IMR-90 (cell line): ENCODE measurements around the gene IGF2R. TPM values are rescaled to one million over a fixed set of nuclear protein-coding genes. Genes with fewer than 3 reads are reported as not detected.

Source experiments
- ATAC-seq: fragments of 200-7000 bp; cut with Tn5 transposase; 2 replicates; pipeline ENCODE4 v1.9.1; 2020; ENCODE audit warnings: low read depth, mild to moderate bottlenecking, moderate library complexity
- BruUV-seq: library from RNA; stranded (reverse); fragments of 400-500 nt; replicated peaks from 2 replicates; lab custom pipeline; 2021; lab: Mats Ljungman, UMichigan
- CTCF ChIA-PET: fragments of 300-600 bp; formaldehyde crosslinking; extraction: SDS; loops from one replicate; lab custom pipeline; 2021; ENCODE audit warnings: antibody characterized with exemption; lab: Yijun Ruan, JAX
- POLR2A ChIA-PET: fragments of 300-600 bp; sonication (Branson Sonifier 250); formaldehyde crosslinking; loops from one replicate; lab custom pipeline; 2022; ENCODE audit warnings: antibody characterized with exemption; ENCODE audit not compliant: unreplicated experiment; lab: Charles Lee
- DNase-seq: peaks from one replicate; pipeline ENCODE4 v3.0.0; 2013
- H2AFZ ChIP-seq: replicated peaks from 2 replicates; pipeline ENCODE3; 2013; ENCODE audit warnings: low read length, mild to moderate bottlenecking; ENCODE audit not compliant: poor library complexity
- H2AK5ac ChIP-seq: 2 replicates; pipeline ENCODE4 v1.6.1; 2013; ENCODE audit warnings: low read depth, low read length, inconsistent platforms
- H2AK9ac ChIP-seq: replicated peaks from 2 replicates; pipeline ENCODE3; 2013; ENCODE audit warnings: mild to moderate bottlenecking, low read depth, low read length, moderate library complexity; ENCODE audit not compliant: poor library complexity
- H2BK120ac ChIP-seq: 2 replicates; pipeline ENCODE4 v1.6.1; 2013; ENCODE audit warnings: low read depth, low read length, inconsistent platforms
- H2BK15ac ChIP-seq: 3 replicates; pipeline ENCODE4 v1.6.1; 2013; ENCODE audit warnings: low read depth, low read length, inconsistent platforms
- H2BK20ac ChIP-seq: 2 replicates; pipeline ENCODE4 v1.6.1; 2013; ENCODE audit warnings: low read depth, mild to moderate bottlenecking, inconsistent platforms, low read length, moderate library complexity
- H2BK5ac ChIP-seq: 2 replicates; pipeline ENCODE4 v1.6.1; 2013; ENCODE audit warnings: mild to moderate bottlenecking, low read depth, low read length, inconsistent platforms; ENCODE audit not compliant: poor library complexity, severe bottlenecking
- H3K14ac ChIP-seq: replicated peaks from 2 replicates; pipeline ENCODE4 v1.6.1; 2013; ENCODE audit warnings: low read depth, low read length, inconsistent platforms
- H3K18ac ChIP-seq: 2 replicates; pipeline ENCODE4 v1.6.1; 2013; ENCODE audit warnings: low read depth, low read length, control low read depth
- H3K23ac ChIP-seq: 2 replicates; pipeline ENCODE4 v1.6.1; 2013; ENCODE audit warnings: low read depth, low read length, inconsistent platforms
- H3K27ac ChIP-seq: 2 replicates; pipeline ENCODE4 v1.5.1; 2013; ENCODE audit warnings: mild to moderate bottlenecking, control low read depth, low read length; ENCODE audit not compliant: insufficient read depth
- H3K27me3 ChIP-seq: 2 replicates; pipeline ENCODE4 v1.6.1; 2013; ENCODE audit warnings: low read length; ENCODE audit not compliant: control insufficient read depth, insufficient read depth
- H3K36me3 ChIP-seq: 2 replicates; pipeline ENCODE4 v1.6.1; 2013; ENCODE audit warnings: low read length, mixed read lengths; ENCODE audit not compliant: control insufficient read depth, insufficient read depth
- H3K4ac ChIP-seq: 2 replicates; pipeline ENCODE4 v1.6.1; 2013; ENCODE audit warnings: low read depth, low read length, inconsistent platforms
- H3K4me1 ChIP-seq: 2 replicates; pipeline ENCODE4 v1.6.1; 2013; ENCODE audit warnings: low read length, mixed read lengths; ENCODE audit not compliant: control insufficient read depth, insufficient read depth
- H3K4me2 ChIP-seq: 2 replicates; pipeline ENCODE4 v1.6.1; 2013; ENCODE audit warnings: low read depth, mild to moderate bottlenecking, control low read depth, low read length, moderate library complexity
- H3K4me3 ChIP-seq: 2 replicates; pipeline ENCODE4 v1.5.1; 2013; ENCODE audit warnings: low read depth, mild to moderate bottlenecking, control low read depth, low read length, moderate library complexity; ENCODE audit not compliant: insufficient read depth
- H3K56ac ChIP-seq: 2 replicates; pipeline ENCODE4 v1.6.1; 2013; ENCODE audit warnings: low read length, inconsistent platforms; ENCODE audit not compliant: insufficient read depth; ENCODE audit errors: extremely low read depth
- H3K79me1 ChIP-seq, 2 experiments: 2 replicates each; pipeline ENCODE4 v1.6.1; 2013; ENCODE audit warnings: low read length in 2 of 2, inconsistent platforms in 1 of 2, low read depth in 1 of 2
- H3K9ac ChIP-seq: 2 replicates; pipeline ENCODE4 v1.6.1; 2013; ENCODE audit warnings: low read depth, low read length, control low read depth
- H3K9me1 ChIP-seq: 2 replicates; pipeline ENCODE4 v1.6.1; 2013; ENCODE audit warnings: low read length, inconsistent platforms; ENCODE audit not compliant: insufficient read depth
- H3K9me3 ChIP-seq: 2 replicates; pipeline ENCODE4 v1.6.1; 2013; ENCODE audit warnings: low read length; ENCODE audit not compliant: control insufficient read depth, insufficient read depth
- H4K20me1 ChIP-seq: 2 replicates; pipeline ENCODE4 v1.6.1; 2013; ENCODE audit warnings: low read length, inconsistent platforms; ENCODE audit not compliant: insufficient read depth
- H4K5ac ChIP-seq: 2 replicates; pipeline ENCODE4 v1.6.1; 2013; ENCODE audit warnings: mild to moderate bottlenecking, low read depth, low read length, control low read depth
- H4K8ac ChIP-seq, 2 experiments: 2 replicates each; pipeline ENCODE4 v1.6.1; 2013; ENCODE audit warnings: low read depth in 2 of 2, low read length in 2 of 2, control low read depth in 1 of 2, inconsistent platforms in 1 of 2
- H4K91ac ChIP-seq: 2 replicates; pipeline ENCODE4 v1.6.1; 2013; ENCODE audit warnings: low read depth, low read length, inconsistent platforms; ENCODE audit not compliant: insufficient read depth
- CHD1 ChIP-seq: IDR thresholded peaks from 2 replicates; pipeline ENCODE4 v1.6.1; 2012; ENCODE audit warnings: low read depth, low read length, improper control_type of control experiment
- FOS ChIP-seq: fragments of 150-350 bp; IDR thresholded peaks from 2 replicates; pipeline ENCODE4 v1.6.1; 2016; ENCODE audit warnings: low read depth, low read length
- MAFK ChIP-seq: IDR thresholded peaks from 2 replicates; pipeline ENCODE4 v1.6.1; 2012; ENCODE audit warnings: low read depth, low read length, improper control_type of control experiment
- MAZ ChIP-seq: IDR thresholded peaks from 2 replicates; pipeline ENCODE4 v1.6.1; 2012; ENCODE audit warnings: low read depth, mild to moderate bottlenecking, low read length, improper control_type of control experiment, moderate library complexity, borderline replicate concordance
- MXI1 ChIP-seq: IDR thresholded peaks from 2 replicates; pipeline ENCODE4 v1.6.1; 2012; ENCODE audit warnings: low read depth, mild to moderate bottlenecking, low read length, moderate library complexity, borderline replicate concordance
- POLR2A ChIP-seq: IDR thresholded peaks from 2 replicates; pipeline ENCODE4 v1.6.1; 2012; ENCODE audit warnings: mild to moderate bottlenecking, low read depth, low read length
- RCOR1 ChIP-seq: IDR thresholded peaks from 2 replicates; pipeline ENCODE4 v1.6.1; 2012; ENCODE audit warnings: mild to moderate bottlenecking, low read length, improper control_type of control experiment; ENCODE audit not compliant: insufficient replicate concordance
- RFX5 ChIP-seq: IDR thresholded peaks from 2 replicates; pipeline ENCODE4 v1.8.0; 2012; ENCODE audit warnings: low read depth, mild to moderate bottlenecking, low read length, moderate library complexity
- SMC3 ChIP-seq: fragments of 150-350 bp; IDR thresholded peaks from 2 replicates; pipeline ENCODE4 v1.6.1; 2016; ENCODE audit warnings: low read depth, mild to moderate bottlenecking, antibody characterized with exemption, low read length, moderate library complexity
- WGBS, 2 experiments: methylation state at CpG; one replicate each; pipeline versions ENCODE4 v1.1.5 to v1.1.7; 2013; ENCODE audit warnings: missing lambda C conversion rate in 2 of 2; ENCODE audit not compliant: insufficient read length in 1 of 2; ENCODE audit errors: extremely low coverage in 2 of 2; 5-methylcytosine and 5-hydroxymethylcytosine counted together
- dilution Hi-C: fragments of 300-500 bp; cut with HindIII; formaldehyde crosslinking; loops from one replicate; pipeline ENCODE4 v1.14.3; 2018; ENCODE audit warnings: low sequenced_read_pairs; ENCODE audit not compliant: unreplicated experiment
- in situ Hi-C: fragments of 300-500 bp; cut with MboI; formaldehyde crosslinking; loops from 3 replicates; pipeline ENCODE4 v1.14.3; 2019; ENCODE audit warnings: low sequenced_read_pairs, inconsistent platforms, mixed read lengths
- intact Hi-C: fragments of 100-400 bp; cut with micrococcal nuclease; formaldehyde crosslinking; loops from 2 replicates; pipeline ENCODE4 v1.10.0; 2022
- polyA plus RNA-seq, 3 experiments: library from polyadenylated mRNA; depleted of rRNA; stranded (reverse); fragments of >200 nt; gene quantifications; 2 replicates each; pipeline ENCODE4 v1.2.3, GENCODE V29; 2012; ENCODE audit warnings: low replicate concordance in 1 of 3
- total RNA-seq: library from RNA; depleted of rRNA; stranded (reverse); fragments of >200 nt; gene quantifications from 2 replicates; pipeline ENCODE4 v1.2.3, GENCODE V29; 2012
- TF ChIP-seq, protein P1 (sequence below): fragments of 150-350 bp; IDR thresholded peaks from 2 replicates; pipeline ENCODE4 v1.6.1; 2017; ENCODE audit warnings: mild to moderate bottlenecking, antibody characterized with exemption, low read length, low read depth
- TF ChIP-seq, protein P2 (sequence below): fragments of 150-350 bp; IDR thresholded peaks from 2 replicates; pipeline ENCODE4 v1.6.1; 2016; ENCODE audit warnings: low read depth, mild to moderate bottlenecking, low read length, moderate library complexity, borderline replicate concordance
- TF ChIP-seq, protein P3 (sequence below): conservative IDR thresholded peaks from 2 replicates; pipeline ENCODE4 v1.5.1; 2012; ENCODE audit warnings: mild to moderate bottlenecking, low read depth, low read length, improper control_type of control experiment

The IGF2R gene
- total and polyA plus RNA-seq, 2 of the 4 experiments (the other 2 are of a cell fraction), result 33.2 to 41.4 TPM

DNA sequence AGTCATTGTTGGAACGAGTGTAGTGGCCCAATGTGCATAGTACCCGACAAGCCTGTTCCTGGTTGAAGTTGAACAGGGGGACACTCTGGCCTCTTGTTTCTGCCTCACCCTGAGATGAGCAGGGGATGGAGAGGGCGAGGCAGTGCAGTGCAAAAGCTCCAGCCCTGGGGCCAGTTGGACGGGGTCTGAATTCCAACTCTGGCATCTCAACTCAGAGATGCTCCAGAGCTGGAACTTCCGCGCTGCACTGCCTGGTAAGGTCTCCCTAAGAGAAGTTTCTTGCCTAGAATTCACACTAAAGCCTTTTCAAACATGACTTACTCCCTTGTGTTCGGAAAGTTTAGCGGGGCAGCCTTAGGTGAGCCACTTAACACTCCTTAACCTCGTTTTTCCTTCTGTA lies 80.5 kb downstream of the IGF2R start:
- H2AFZ ChIP-seq, result no peak overlapping the region
- no peak overlapping the region for H3K4me3 ChIP-seq
- no peaks in the 10 kb centered on the region for H3K27me3 ChIP-seq
- no peak overlapping the region for H2AK5ac ChIP-seq
- H2BK120ac ChIP-seq, result no peak overlapping the region
- H4K20me1 ChIP-seq, result no peaks in the 10 kb centered on the region
- ChIA-PET CTCF (no interaction called here), POLR2A (no interaction called here)
- H2BK20ac ChIP-seq, result no peak overlapping the region
- H2BK15ac ChIP-seq, result no peak overlapping the region
- H3K9me1 ChIP-seq, result peaks cover 5% of the 10 kb centered on the region; the same call in 1 of the 2 replicates
- WGBS, 2 experiments, result 90% methylated on average over 2 of the region's 9 CpGs; no CpG with 5 or more reads in 1 of the 2 experiments
- H3K79me1 ChIP-seq, result peaks cover 0 to 18% of the 10 kb centered on the region in 2 experiments; a peak in 3 of 4 replicates
- TF ChIP-seq, protein P1, sequence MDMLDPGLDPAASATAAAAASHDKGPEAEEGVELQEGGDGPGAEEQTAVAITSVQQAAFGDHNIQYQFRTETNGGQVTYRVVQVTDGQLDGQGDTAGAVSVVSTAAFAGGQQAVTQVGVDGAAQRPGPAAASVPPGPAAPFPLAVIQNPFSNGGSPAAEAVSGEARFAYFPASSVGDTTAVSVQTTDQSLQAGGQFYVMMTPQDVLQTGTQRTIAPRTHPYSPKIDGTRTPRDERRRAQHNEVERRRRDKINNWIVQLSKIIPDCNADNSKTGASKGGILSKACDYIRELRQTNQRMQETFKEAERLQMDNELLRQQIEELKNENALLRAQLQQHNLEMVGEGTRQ, result no peak
- no peak for TF ChIP-seq RFX5
- TF ChIP-seq CHD1, result no peak
- no peak for TF ChIP-seq MAZ
- no peak for TF ChIP-seq FOS
- TF ChIP-seq SMC3, result no peak
- TF ChIP-seq, protein P2, sequence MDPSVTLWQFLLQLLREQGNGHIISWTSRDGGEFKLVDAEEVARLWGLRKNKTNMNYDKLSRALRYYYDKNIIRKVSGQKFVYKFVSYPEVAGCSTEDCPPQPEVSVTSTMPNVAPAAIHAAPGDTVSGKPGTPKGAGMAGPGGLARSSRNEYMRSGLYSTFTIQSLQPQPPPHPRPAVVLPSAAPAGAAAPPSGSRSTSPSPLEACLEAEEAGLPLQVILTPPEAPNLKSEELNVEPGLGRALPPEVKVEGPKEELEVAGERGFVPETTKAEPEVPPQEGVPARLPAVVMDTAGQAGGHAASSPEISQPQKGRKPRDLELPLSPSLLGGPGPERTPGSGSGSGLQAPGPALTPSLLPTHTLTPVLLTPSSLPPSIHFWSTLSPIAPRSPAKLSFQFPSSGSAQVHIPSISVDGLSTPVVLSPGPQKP, result no peak
- TF ChIP-seq, protein P3, sequence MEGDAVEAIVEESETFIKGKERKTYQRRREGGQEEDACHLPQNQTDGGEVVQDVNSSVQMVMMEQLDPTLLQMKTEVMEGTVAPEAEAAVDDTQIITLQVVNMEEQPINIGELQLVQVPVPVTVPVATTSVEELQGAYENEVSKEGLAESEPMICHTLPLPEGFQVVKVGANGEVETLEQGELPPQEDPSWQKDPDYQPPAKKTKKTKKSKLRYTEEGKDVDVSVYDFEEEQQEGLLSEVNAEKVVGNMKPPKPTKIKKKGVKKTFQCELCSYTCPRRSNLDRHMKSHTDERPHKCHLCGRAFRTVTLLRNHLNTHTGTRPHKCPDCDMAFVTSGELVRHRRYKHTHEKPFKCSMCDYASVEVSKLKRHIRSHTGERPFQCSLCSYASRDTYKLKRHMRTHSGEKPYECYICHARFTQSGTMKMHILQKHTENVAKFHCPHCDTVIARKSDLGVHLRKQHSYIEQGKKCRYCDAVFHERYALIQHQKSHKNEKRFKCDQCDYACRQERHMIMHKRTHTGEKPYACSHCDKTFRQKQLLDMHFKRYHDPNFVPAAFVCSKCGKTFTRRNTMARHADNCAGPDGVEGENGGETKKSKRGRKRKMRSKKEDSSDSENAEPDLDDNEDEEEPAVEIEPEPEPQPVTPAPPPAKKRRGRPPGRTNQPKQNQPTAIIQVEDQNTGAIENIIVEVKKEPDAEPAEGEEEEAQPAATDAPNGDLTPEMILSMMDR, result no peak
- no peak for TF ChIP-seq POLR2A
- TF ChIP-seq RCOR1, result no peak
- TF ChIP-seq MXI1, result no peak
- no peak for TF ChIP-seq MAFK
- H4K8ac ChIP-seq, result no peak overlapping the region
- intact Hi-C loops (no loop called here), dilution Hi-C loops (no loop called here), in situ Hi-C loops (loop anchor here (10.0 kb wide), 1 partner anchor 185 kb away; no protein-coding TSS in a partner anchor)
- H3K23ac ChIP-seq, result no peak overlapping the region
- H4K5ac ChIP-seq, result no peak overlapping the region
- no peak overlapping the region for H2BK5ac ChIP-seq
- no peak overlapping the region for H3K14ac ChIP-seq
- H3K27ac ChIP-seq, result no peak overlapping the region
- BruUV-seq, result no TSS peak
- H3K4ac ChIP-seq, result no peak overlapping the region
- H4K91ac ChIP-seq, result no peak overlapping the region
- peak overlapping the region; percentile 45 for H2AK9ac ChIP-seq
- no peaks in the 10 kb centered on the region for H3K4me1 ChIP-seq
- no peak overlapping the region for H3K4me2 ChIP-seq
- ATAC-seq (no peak), DNase-seq (no peak)
- no peak overlapping the region for H3K9ac ChIP-seq
- H3K18ac ChIP-seq, result no peak overlapping the region
- H3K36me3 ChIP-seq, result peaks cover 67% of the 10 kb centered on the region
- H3K9me3 ChIP-seq, result no peaks in the 10 kb centered on the region
- no peak overlapping the region for H3K56ac ChIP-seq
